Embryonic facial prominence (tissue), 1 donor: Measurements from ENCODE around the gene PCIF1.
"Not testable (repeated sequence)": the region's sequence is repeated elsewhere in the genome, so short reads cannot be mapped to it uniquely, and the experiment has no call there.

Experiments
- DNase-seq: peaks from one replicate; pipeline ENCODE4 v3.0.0-alpha.2; 2016; ENCODE audit errors: extremely low spot score

PCIF1 gene

DNA sequence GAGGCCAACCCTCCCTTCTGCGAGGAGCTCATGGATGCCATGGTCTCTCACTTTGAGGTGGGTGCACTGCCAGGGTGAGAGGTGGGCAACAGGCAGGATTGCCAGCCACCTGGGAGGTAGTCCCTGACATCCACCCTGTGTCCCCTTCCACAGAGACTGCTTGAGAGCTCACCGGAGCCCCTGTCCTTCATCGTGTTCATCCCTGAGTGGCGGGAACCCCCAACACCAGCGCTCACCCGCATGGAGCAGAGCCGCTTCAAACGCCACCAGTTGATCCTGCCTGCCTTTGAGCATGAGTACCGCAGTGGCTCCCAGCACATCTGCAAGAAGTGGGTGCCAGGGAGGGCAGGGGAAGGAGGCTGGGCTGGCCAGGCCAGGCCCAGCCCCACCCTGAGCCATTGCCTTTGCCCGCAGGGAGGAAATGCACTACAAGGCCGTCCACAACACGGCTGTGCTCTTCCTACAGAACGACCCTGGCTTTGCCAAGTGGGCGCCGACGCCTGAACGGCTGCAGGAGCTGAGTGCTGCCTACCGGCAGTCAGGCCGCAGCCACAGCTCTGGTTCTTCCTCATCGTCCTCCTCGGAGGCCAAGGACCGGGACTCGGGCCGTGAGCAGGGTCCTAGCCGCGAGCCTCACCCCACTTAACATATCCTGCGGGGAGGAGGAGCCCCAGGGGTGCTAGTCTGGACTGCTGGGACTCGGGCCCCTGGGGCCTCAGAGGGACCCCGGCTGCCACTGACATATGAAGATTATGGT lies 12.8 kb downstream of the PCIF1 start:
- no peak for DNase-seq

GRCh38 chr20:45948261-45948733 lies 13.8 kb downstream of the PCIF1 start:
- DNase-seq = no peak

GRCh38 chr20:45948742-45949541 lies 14.5 kb downstream of the PCIF1 start:
- DNase-seq = no peak

GRCh38 chr20:45949542-45950329 lies 15.3 kb downstream of the PCIF1 start:
- no peak for DNase-seq

DNA sequence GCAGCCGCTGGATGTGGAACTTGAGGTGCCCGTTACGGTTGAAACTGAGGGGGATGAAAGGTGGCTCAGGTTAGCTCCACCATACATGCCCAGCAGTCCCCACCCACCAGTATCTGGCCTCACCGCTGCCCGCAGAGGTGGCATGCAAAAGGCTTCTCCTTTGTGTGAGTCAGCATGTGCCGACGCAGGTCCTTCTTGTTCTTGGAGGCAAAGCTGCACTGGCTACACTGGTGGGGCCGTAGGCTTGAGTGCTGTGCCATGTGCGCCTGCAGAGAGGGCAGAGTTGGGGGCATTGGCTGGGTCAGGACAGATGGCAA lies 15.8 kb downstream of the PCIF1 start:
- DNase-seq = no peak

DNA sequence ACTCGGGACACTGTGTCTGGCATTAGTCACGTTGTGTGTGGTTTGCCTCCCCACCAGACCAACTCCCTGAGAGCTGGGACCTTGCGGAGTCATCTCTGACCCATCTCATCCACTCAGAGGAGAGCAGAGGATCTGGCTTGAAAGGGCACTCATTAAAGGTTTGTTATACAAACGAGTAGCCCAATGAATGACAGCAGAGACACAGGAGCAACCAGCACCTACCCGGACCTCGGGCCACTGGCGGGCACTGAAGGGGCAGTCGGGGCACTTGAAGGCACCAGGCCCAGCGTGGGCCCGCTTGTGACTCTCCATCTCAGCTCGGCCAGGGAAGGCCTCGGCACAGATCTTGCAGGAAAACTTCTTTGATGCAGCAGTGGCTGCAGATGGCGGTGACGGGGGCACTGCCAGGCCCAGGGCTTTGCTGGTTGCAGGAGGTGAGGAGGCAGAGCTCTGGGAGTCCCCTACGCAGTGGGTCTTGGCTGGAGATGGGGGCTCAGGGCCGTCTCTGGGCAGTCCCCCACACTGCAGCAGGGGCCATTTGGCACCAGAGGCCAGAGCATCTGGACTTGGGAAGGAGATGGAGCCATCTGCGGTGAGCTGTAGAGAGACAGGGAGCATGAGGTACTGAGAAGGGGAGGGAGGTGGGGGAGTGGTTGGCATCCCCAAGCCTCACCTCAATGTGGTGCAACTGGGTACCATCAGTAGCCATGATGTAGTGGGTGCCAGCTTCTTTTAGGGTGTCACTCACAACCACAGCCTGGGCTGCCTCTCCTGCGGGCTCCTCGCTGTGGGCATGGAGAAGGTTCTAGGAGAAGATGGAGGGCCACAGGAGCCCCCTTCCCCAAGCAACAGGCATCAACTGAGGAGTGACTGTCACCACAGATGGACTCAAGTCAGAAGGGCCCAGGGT lies 17.7 kb downstream of the PCIF1 start:
- no peak for DNase-seq

DNA sequence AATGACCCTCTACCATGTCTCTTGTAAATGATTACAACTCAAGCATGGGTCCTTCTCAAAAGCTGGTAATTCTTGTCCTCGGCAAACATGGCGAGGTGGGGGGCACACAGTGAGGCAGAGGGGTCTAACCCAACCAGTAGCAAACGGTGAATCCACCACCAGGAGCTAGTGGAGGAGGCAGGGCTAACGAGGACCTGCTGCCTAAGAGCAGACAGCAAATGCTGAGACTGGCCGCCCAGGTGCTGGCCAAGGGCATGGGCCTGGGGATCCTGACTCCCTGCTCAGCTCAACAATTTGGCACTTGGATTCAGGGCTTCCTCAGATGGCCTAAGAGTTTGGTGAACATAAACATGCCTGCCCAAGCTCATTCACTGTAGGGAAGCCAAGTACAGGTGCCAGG lies 18.4 kb downstream of the PCIF1 start:
- DNase-seq = no peak

DNA sequence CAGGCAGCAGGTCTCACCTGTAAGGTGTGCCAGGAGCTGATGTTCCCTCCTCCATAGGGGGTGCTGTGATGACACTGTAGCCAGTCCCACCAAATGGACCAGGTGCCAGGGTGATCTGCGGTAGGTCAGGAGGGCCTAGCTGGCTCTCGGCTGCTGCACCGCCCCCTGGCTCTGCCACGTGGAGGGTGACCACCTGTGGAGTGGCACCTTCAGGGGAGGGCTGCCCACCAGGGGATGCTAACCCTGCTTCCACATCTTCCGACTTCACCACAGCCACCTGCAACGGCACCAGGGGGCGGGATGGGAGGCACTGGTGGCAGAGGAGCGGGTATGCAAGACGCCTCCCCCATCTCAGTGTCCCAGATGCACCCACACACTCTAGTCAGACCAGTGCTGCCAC lies 19.2 kb downstream of the PCIF1 start:
- no peak for DNase-seq

- not testable (repeated sequence) for DNase-seq
Observed at GRCh38 chr20:45956326-45956725, 21.8 kb downstream of the PCIF1 start.

DNA sequence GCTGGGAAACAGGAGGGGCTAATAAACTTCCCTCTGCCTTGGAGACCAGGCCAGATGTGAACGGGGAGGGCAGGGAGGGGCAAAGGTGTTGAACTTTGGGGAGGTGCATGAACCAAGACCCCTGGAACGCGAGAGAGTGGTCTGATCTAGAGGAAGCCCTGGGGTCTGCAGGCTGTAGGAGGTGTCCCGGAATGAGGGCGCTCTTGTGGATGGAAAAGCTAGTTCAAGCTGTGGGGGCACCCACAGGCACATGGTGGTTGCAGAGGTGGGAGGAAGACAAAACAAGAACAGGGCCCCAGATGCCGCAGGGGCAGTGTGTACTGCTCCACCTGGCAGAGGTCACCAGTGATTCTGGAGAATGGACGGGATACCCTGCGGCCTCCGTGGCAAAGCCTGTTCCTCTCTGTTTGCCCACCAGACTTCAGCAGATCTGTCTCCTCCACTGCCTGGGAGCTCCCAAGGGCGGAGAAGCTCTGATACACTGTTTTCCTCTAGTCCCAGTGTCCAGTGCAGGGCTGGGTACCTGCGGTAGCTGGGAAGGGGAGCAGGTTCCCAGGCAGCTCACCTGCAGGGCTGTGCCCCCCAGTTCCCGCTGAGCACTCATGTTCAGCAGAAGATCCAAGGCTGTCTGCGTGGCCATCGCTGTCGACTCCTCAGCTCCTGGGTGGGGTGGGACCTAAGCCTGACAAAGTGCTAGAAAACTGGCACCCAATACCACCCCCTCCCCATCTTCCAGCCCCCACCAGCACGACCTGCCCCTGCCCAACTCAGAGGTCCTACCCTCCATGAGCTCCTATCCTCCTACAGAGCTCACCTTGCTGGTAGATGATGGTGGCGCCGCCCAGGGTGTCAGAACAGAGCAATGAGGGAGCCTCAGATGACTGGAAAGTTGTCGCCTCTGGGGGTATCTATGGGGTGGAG lies 22.8 kb downstream of the PCIF1 start:
- no peak for DNase-seq

DNA sequence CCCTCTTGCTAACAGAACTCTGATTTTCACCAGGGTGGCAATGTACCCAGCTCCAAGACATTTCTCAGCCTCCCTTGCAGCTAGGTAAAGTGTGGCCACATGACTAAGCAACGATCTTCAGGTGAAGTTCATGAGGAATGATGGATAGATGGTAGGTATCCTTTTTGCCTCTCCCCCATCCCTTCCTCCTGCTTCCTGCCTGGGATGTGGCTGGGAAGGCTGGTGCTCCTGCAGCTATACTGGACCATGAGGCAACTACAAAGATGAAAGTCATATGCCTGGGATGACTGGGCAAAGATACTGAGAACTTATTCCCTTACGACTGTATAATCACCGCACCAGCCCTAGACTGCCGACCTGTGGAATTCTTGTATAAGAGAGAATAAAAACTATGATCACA lies 24.1 kb downstream of the PCIF1 start:
- DNase-seq = no peak

- no peak for DNase-seq
Observed at GRCh38 chr20:45959126-45959525, 24.6 kb downstream of the PCIF1 start.

DNA sequence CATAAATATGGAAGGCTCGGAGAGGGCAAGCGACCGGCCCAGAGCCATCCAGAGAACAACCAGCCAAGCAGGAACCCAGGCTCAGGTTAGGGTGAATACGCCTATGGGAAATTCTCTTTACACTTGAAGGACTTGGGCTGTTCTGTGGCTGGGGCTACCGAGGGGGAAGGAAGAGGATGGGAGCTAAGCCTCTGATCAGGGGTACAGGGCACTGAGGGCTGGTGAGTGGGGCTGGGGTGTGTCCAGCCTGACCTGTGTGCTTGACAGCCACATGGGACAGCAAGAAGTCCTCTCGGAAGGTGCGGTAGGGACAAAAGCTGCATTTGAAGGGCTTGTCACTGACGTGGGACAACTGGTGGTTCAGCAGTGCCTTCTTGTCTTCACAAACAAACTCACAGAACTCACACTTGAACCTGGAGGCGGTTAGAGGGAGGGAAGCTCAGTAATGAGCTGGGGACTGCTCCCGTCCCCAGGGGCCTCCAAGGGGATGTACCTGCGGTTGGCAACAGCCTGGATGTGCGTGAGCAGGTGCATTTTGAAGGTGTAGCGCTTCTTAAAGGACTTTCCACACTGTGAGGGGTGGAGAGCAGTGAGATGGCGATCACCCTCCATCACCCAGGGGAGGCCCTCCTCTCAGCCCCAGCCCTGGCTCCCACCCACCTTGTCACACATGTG lies 25.6 kb downstream of the PCIF1 start:
- DNase-seq = no peak

- no peak for DNase-seq
Observed at GRCh38 chr20:45962031-45962755, 27.7 kb downstream of the PCIF1 start.

DNA sequence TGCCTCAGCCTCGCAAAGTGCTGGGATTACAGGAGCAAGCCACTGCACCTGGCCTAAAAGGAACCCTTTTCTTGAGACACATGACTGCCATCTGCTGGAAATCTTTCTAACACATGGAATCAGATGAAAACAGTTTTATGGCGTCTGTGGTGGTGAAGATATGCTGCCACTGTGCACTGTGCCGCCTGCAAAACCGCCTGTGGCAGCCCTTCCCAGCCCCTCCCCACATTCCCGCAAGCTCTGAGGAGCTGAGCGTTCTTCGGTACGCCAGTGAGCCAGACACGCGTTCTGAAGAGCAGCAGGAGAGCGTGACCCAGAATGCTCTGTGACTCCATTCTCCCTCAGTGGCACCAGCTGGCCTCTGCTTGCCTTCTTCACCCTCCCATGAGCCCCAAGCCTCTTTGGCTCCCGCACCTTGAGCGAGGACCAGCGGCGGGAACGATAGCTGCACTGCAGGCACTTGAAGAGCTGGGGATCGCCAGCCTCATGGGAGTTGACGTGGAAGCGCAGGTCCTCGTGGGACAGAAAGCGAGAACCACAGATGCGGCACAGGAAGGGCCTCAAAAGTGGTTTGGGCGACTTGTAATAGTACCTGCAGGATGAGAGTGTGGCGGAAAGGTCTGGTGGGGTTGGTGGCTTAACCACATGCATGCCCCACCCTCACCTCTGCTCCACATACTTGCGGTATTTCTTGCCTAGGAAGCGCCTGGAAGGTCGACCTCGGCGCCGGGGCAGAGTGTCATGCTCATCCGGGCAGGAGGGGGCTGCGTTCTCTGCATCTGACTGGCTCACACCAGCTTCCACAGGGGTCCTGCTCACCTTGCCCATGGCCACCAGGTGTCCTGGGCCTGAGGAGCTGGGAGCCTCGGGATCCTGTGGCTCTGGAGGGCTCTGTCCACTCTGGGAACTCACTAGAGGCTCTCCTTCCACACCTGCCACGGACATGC lies 28.8 kb downstream of the PCIF1 start:
- DNase-seq = no peak

- DNase-seq = no peak
Observed at GRCh38 chr20:45964006-45964400, 29.5 kb downstream of the PCIF1 start.

- DNase-seq = no peak
Observed at GRCh38 chr20:45965169-45966002, 30.9 kb downstream of the PCIF1 start.
